Right lung (tissue), 5 donors: ENCODE data around the gene DPF3. TPM values are rescaled to one million over a fixed set of nuclear protein-coding genes. Genes with fewer than 3 reads are reported as not detected.
A peak's percentile ranks its signal among the peaks of the same experiment; 100 is the strongest.

Source experiments
- DNase-seq, 2 donors: peaks; one replicate each; pipeline ENCODE4 v3.0.0-alpha.2; 2013
- polyA plus RNA-seq, 5 donors: library from polyadenylated mRNA; unstranded; fragments of 120-200 nt; gene quantifications; one replicate each; pipeline versions ENCODE4 v1.2.1 to v1.2.3, GENCODE V29; 2013; ENCODE audit warnings: inconsistent platforms in 1 of 5, low replicate concordance in 1 of 5; ENCODE audit not compliant: insufficient read length in 5 of 5, insufficient read depth in 1 of 5

DPF3 gene
- polyA plus RNA-seq, 5 donors: 1.6 to 2.4 (median 1.8) TPM

- no peak for DNase-seq
Observed at GRCh38 chr14:72742838-72743195, 151.1 kb downstream of the DPF3 start.

- DNase-seq: no peak
Observed at GRCh38 chr14:72742118-72742837, 151.6 kb downstream of the DPF3 start.

GRCh38 chr14:72741826-72742117 lies 152.1 kb downstream of the DPF3 start:
- DNase-seq: no peak

- DNase-seq: no peak
Observed at GRCh38 chr14:72740966-72741825, 152.7 kb downstream of the DPF3 start.

GRCh38 chr14:72740504-72740961 lies 153.4 kb downstream of the DPF3 start:
- DNase-seq: no peak

GRCh38 chr14:72739446-72740405 lies 154.2 kb downstream of the DPF3 start:
- no peak for DNase-seq

- DNase-seq: no peak
Observed at GRCh38 chr14:72738161-72738611, 155.7 kb downstream of the DPF3 start.

GRCh38 chr14:72737560-72737943 lies 156.3 kb downstream of the DPF3 start:
- no peak for DNase-seq

- no peak for DNase-seq
Observed at GRCh38 chr14:72736786-72737559, 156.9 kb downstream of the DPF3 start.

- no peak for DNase-seq
Observed at GRCh38 chr14:72736308-72736707, 157.6 kb downstream of the DPF3 start.

- DNase-seq: no peak
Observed at GRCh38 chr14:72732022-72732780, 161.7 kb downstream of the DPF3 start.

GRCh38 chr14:72731252-72732020 lies 162.5 kb downstream of the DPF3 start:
- DNase-seq: no peak

GRCh38 chr14:72730468-72730867 lies 163.4 kb downstream of the DPF3 start:
- no peak for DNase-seq

GRCh38 chr14:72726444-72726843 lies 167.5 kb downstream of the DPF3 start:
- DNase-seq: peak in 1 of 2 donors; percentile 51

GRCh38 chr14:72723858-72724530 lies 169.9 kb downstream of the DPF3 start:
- no peak for DNase-seq

GRCh38 chr14:72722201-72722785 lies 171.6 kb downstream of the DPF3 start:
- DNase-seq: no peak

- no peak for DNase-seq
Observed at GRCh38 chr14:72721083-72721482, 172.8 kb downstream of the DPF3 start.

GRCh38 chr14:72717220-72717619 lies 176.7 kb downstream of the DPF3 start:
- DNase-seq: no peak

- no peak for DNase-seq
Observed at GRCh38 chr14:72716476-72716875, 177.4 kb downstream of the DPF3 start.
